Esophagus muscularis mucosa (tissue), 4 donors: ENCODE measurements around the gene RNF220.

Source experiments
- CTCF ChIP-seq, 3 experiments: fragments of 200-600 bp in 2 of 3; fragments of 450-650 bp in 1 of 3; sonication (generic) in 2 of 3; IDR thresholded peaks; one replicate each; pipeline ENCODE4 v1.5.1; 2017 to 2019; ENCODE audit warnings: antibody characterized with exemption in 3 of 3, mild to moderate bottlenecking in 2 of 3, moderate library complexity in 1 of 3
- EP300 ChIP-seq: sonication (generic); formaldehyde crosslinking; IDR thresholded peaks from one replicate; pipeline ENCODE4 v1.6.1; 2017; ENCODE audit warnings: antibody characterized with exemption
- POLR2A ChIP-seq: fragments of 450-650 bp; IDR thresholded peaks from one replicate; pipeline ENCODE4 v1.6.1; 2017; ENCODE audit warnings: antibody characterized with exemption, moderate library complexity, mild to moderate bottlenecking, low read depth
- POLR2AphosphoS5 ChIP-seq, 2 donors: sonication (generic); formaldehyde crosslinking; IDR thresholded peaks; one replicate each; pipeline ENCODE4 v1.6.1; 2017; ENCODE audit warnings: antibody characterized with exemption in 2 of 2

GRCh38 chr1:44609412-44609767, 204.3 kb downstream of the RNF220 start:
- TF ChIP-seq POLR2AphosphoS5 (IDR thresholded peaks at IDR 0.05) (no peak), CTCF (IDR thresholded peaks at IDR 0.05) (peak; percentile 64 to 76 (median 67)), EP300 (no peak), POLR2A (no peak)
